Hepatocyte (in vitro differentiated cells): ENCODE data around the gene SMYD1. TPM values are rescaled to one million over a fixed set of nuclear protein-coding genes. Genes with fewer than 3 reads are reported as not detected.

Source experiments
- DNase-seq: peaks from one replicate; pipeline ENCODE4 v3.0.0-alpha.2; 2016; ENCODE audit warnings: low spot score
- H2AFZ ChIP-seq: fragments of 200-600 bp; sonication (generic); 2 replicates; pipeline ENCODE4 v1.6.0; 2016; ENCODE audit warnings: antibody characterized with exemption, mild to moderate bottlenecking
- H3K27ac ChIP-seq: fragments of 200-600 bp; sonication (generic); 2 replicates; pipeline ENCODE4 v1.5.1; 2016; ENCODE audit warnings: mild to moderate bottlenecking
- H3K27me3 ChIP-seq: fragments of 200-600 bp; sonication (generic); 2 replicates; pipeline ENCODE4 v1.6.1; 2016
- H3K36me3 ChIP-seq: fragments of 200-600 bp; sonication (generic); replicated peaks from 2 replicates; pipeline ENCODE4 v1.5.1; 2016; ENCODE audit warnings: low read depth; ENCODE audit not compliant: insufficient read depth
- H3K4me1 ChIP-seq: fragments of 200-600 bp; sonication (generic); 2 replicates; pipeline ENCODE4 v1.5.1; 2016; ENCODE audit warnings: mild to moderate bottlenecking, moderate library complexity; ENCODE audit not compliant: insufficient read depth
- H3K4me2 ChIP-seq: fragments of 200-600 bp; sonication (generic); 2 replicates; pipeline ENCODE4 v1.6.0; 2016
- H3K4me3 ChIP-seq: fragments of 200-600 bp; sonication (generic); 2 replicates; pipeline ENCODE4 v1.5.1; 2016; ENCODE audit warnings: mild to moderate bottlenecking
- H3K79me2 ChIP-seq: fragments of 200-600 bp; sonication (generic); 2 replicates; pipeline ENCODE4 v1.6.0; 2017; ENCODE audit warnings: mild to moderate bottlenecking
- H3K9me2 ChIP-seq: fragments of 200-600 bp; sonication (generic); replicated peaks from 2 replicates; pipeline ENCODE4 v1.6.0; 2017; ENCODE audit warnings: mild to moderate bottlenecking; ENCODE audit not compliant: insufficient read depth
- H3K9me3 ChIP-seq: fragments of 200-600 bp; sonication (generic); 2 replicates; pipeline ENCODE4 v1.5.1; 2016; ENCODE audit warnings: low read depth, mild to moderate bottlenecking
- H4K20me1 ChIP-seq: fragments of 200-600 bp; sonication (generic); 2 replicates; pipeline ENCODE4 v1.6.0; 2016; ENCODE audit warnings: mild to moderate bottlenecking; ENCODE audit not compliant: insufficient read depth, poor library complexity, severe bottlenecking
- EZH2 ChIP-seq: fragments of 200-600 bp; sonication (generic); IDR thresholded peaks from 2 replicates; pipeline ENCODE4 v1.6.1; 2016; ENCODE audit warnings: antibody characterized with exemption, mild to moderate bottlenecking, borderline replicate concordance
- EZH2phosphoT487 ChIP-seq: fragments of 200-600 bp; sonication (generic); IDR thresholded peaks from one replicate; pipeline ENCODE4 v1.6.1; 2018; ENCODE audit warnings: antibody characterized with exemption, mild to moderate bottlenecking, low read depth, moderate library complexity; ENCODE audit not compliant: unreplicated experiment, severe bottlenecking
- WGBS: methylation state at CpG from one replicate; pipeline ENCODE4 v1.1.6; 2016; ENCODE audit warnings: low lambda C conversion rate; ENCODE audit errors: missing lambda C conversion rate; 5-methylcytosine and 5-hydroxymethylcytosine counted together
- polyA plus RNA-seq: library from polyadenylated mRNA; unstranded; fragments of >200 nt; fragmentation: Nextera tagmentation; extraction: Ambion mirVana; gene quantifications from 2 replicates; pipeline ENCODE4 v1.2.1, GENCODE V29; 2016
- total RNA-seq: library from RNA; depleted of rRNA; stranded (reverse); fragments of >200 nt; gene quantifications from 2 replicates; pipeline ENCODE4 v1.2.3, GENCODE V29; 2014
- TF ChIP-seq, protein P1 (sequence below): fragments of 200-600 bp; sonication (generic); IDR thresholded peaks from 2 replicates; pipeline ENCODE4 v1.5.1; 2016; ENCODE audit warnings: antibody characterized with exemption, mild to moderate bottlenecking; ENCODE audit not compliant: poor library complexity

SMYD1 gene
- total and polyA plus RNA-seq, 2 experiments from 2014 or later = 0.10 TPM; not detected in 1

GRCh38 chr2:88127888-88128653 is 60.4 kb downstream of the SMYD1 start, which contains the start of gene FABP1:
TSS of gene FABP1 (minus strand) at chr2:88128062. CDS start at chr2:88128017, 45 bp downstream.
- DNase-seq = peak; percentile 50
- no peak within 1 kb of the TSS for H2AFZ ChIP-seq
- TF ChIP-seq EZH2 = no peak
- TF ChIP-seq, protein P1, sequence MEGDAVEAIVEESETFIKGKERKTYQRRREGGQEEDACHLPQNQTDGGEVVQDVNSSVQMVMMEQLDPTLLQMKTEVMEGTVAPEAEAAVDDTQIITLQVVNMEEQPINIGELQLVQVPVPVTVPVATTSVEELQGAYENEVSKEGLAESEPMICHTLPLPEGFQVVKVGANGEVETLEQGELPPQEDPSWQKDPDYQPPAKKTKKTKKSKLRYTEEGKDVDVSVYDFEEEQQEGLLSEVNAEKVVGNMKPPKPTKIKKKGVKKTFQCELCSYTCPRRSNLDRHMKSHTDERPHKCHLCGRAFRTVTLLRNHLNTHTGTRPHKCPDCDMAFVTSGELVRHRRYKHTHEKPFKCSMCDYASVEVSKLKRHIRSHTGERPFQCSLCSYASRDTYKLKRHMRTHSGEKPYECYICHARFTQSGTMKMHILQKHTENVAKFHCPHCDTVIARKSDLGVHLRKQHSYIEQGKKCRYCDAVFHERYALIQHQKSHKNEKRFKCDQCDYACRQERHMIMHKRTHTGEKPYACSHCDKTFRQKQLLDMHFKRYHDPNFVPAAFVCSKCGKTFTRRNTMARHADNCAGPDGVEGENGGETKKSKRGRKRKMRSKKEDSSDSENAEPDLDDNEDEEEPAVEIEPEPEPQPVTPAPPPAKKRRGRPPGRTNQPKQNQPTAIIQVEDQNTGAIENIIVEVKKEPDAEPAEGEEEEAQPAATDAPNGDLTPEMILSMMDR = no peak
- no peak for TF ChIP-seq EZH2phosphoT487
- 66% methylated on average over 12 of the region's 12 CpGs for WGBS
- no peaks in the 10 kb centered on the region for H3K27me3 ChIP-seq
- peak within 1 kb of the TSS; percentile 91 for H3K27ac ChIP-seq
- H4K20me1 ChIP-seq = peaks cover 5% of the 10 kb centered on the region
- no peaks in the 10 kb centered on the region for H3K36me3 ChIP-seq
- no peaks in the 10 kb centered on the region for H3K9me2 ChIP-seq
- H3K4me3 ChIP-seq = peak within 1 kb of the TSS; percentile 23
- H3K79me2 ChIP-seq = peaks cover 2% of the 10 kb centered on the region
- peak within 1 kb of the TSS; percentile 71 for H3K4me2 ChIP-seq
- peaks cover 35% of the 10 kb centered on the region for H3K4me1 ChIP-seq
- no peaks in the 10 kb centered on the region for H3K9me3 ChIP-seq

- Histone ChIP-seq H3K27me3 (no peaks in the 10 kb centered on the region), H3K4me1 (peaks cover 35% of the 10 kb centered on the region), H2AFZ (no peak overlapping the region), H3K4me3 (no peak overlapping the region), H3K79me2 (peaks cover 2% of the 10 kb centered on the region), H3K36me3 (no peaks in the 10 kb centered on the region), H3K27ac (peak overlapping the region; percentile 91), H3K9me2 (no peaks in the 10 kb centered on the region), H4K20me1 (peaks cover 5% of the 10 kb centered on the region), H3K4me2 (peak overlapping the region; percentile 71), H3K9me3 (no peaks in the 10 kb centered on the region)
- DNase-seq = no peak
- TF ChIP-seq EZH2phosphoT487 (no peak), EZH2 (no peak)
- TF ChIP-seq, protein P1 = no peak
- 90% methylated on average over 7 of the region's 7 CpGs for WGBS
These were observed 61.2 kb downstream of the SMYD1 start for GRCh38 chr2:88128654-88129312.

GRCh38 chr2:88129313-88129959 is 61.8 kb downstream of the SMYD1 start:
- WGBS = 94% methylated on average over 7 of the region's 7 CpGs

More at GRCh38 chr2:88129313-88129959, 61.8 kb downstream of the SMYD1 start:
- H4K20me1 ChIP-seq = peaks cover 5% of the 10 kb centered on the region
- no peak overlapping the region for H2AFZ ChIP-seq
- H3K27ac ChIP-seq = peak overlapping the region; percentile 91
- H3K9me2 ChIP-seq = no peaks in the 10 kb centered on the region
- no peak overlapping the region for H3K4me2 ChIP-seq
- no peaks in the 10 kb centered on the region for H3K9me3 ChIP-seq
- no peaks in the 10 kb centered on the region for H3K36me3 ChIP-seq
- peaks cover 35% of the 10 kb centered on the region for H3K4me1 ChIP-seq
- H3K79me2 ChIP-seq = peaks cover 2% of the 10 kb centered on the region
- no peaks in the 10 kb centered on the region for H3K27me3 ChIP-seq
- TF ChIP-seq EZH2phosphoT487 = no peak
- TF ChIP-seq EZH2 = no peak
- TF ChIP-seq, protein P1 = no peak
- H3K4me3 ChIP-seq = no peak overlapping the region
- no peak for DNase-seq
